ENCODE measurements around the gene CRYBA1.

Gene CRYBA1

DNA sequence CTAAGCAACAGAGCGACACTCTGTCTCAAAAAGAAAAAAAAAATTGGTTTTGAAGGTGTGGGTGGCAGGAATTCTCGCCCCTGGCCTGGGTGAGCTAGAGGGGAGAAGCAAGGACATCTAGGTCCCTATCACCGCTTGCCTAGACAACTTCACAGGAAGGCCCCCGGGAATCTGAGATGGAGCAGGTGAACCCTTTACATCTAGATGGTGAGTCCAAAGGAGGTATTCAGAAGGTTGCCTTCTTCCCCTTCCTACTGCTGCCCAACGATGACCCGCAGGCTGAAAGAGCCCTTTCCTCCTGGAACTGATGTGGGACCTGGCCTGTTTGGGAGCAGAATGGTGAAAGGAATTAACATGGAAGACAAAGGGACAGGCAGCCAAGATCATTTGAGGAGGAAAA, 1.3 kb upstream of the CRYBA1 start:
- TF ChIP-seq, protein P1, sequence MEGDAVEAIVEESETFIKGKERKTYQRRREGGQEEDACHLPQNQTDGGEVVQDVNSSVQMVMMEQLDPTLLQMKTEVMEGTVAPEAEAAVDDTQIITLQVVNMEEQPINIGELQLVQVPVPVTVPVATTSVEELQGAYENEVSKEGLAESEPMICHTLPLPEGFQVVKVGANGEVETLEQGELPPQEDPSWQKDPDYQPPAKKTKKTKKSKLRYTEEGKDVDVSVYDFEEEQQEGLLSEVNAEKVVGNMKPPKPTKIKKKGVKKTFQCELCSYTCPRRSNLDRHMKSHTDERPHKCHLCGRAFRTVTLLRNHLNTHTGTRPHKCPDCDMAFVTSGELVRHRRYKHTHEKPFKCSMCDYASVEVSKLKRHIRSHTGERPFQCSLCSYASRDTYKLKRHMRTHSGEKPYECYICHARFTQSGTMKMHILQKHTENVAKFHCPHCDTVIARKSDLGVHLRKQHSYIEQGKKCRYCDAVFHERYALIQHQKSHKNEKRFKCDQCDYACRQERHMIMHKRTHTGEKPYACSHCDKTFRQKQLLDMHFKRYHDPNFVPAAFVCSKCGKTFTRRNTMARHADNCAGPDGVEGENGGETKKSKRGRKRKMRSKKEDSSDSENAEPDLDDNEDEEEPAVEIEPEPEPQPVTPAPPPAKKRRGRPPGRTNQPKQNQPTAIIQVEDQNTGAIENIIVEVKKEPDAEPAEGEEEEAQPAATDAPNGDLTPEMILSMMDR (IDR thresholded peaks at IDR 0.05; ENCODE audit: low read depth, low read length, missing control alignments), result no peak
- DNase-seq (ENCODE audit: low read depth), result no peak
- no peak overlapping the region for H3K4me3 ChIP-seq (ENCODE audit: low read depth, low read length)

DNA sequence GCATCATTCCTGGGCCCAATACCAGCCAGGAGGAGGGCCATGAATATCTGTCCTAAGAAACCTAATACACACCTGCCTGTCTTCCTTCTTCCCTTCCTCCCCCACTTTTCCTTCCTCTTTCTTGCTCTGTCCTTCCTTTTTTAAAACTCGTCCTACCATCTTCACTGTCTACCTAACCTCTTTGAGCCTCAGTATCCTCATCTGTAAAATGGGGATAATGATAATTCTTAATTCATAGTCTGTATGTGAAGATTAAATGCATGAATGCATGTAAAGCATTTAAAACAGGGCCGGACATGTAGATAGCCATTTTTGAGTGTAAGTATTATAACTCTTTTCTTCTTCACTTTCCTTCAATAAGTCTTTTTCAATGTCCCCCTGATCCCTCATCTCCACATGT, 560 bp downstream of the CRYBA1 start:
- TF ChIP-seq, protein P1 (IDR thresholded peaks at IDR 0.05; ENCODE audit: low read depth, low read length, missing control alignments), result no peak
- no peak overlapping the region for H3K4me3 ChIP-seq (ENCODE audit: low read depth, low read length)
- DNase-seq (ENCODE audit: low read depth), result no peak

DNA sequence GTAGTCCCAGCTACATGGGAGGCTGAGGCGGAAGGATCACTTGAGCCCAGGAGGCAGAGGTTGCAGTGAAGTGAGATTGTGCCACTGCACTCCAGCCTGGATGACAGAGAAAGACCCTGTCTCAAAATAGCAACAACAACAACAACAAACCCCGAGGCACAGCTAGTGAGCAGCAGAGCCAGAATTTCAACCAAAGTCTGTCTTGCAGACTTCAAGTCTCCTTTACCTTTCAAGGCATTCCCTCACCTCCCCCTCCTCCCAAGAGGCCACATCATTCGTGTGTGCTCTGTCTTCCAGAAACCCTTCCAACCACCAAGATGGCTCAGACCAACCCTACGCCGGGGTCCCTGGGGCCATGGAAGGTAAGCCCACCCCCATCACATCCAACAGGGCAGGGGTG, 2.2 kb downstream of the CRYBA1 start:
- DNase-seq (ENCODE audit: low read depth), result no peak
- TF ChIP-seq, protein P1 (IDR thresholded peaks at IDR 0.05; ENCODE audit: low read depth, low read length, missing control alignments), result no peak
- H3K4me3 ChIP-seq (ENCODE audit: low read depth, low read length), result no peak overlapping the region

- no peak for DNase-seq (ENCODE audit: low read depth)
- TF ChIP-seq, protein P1 (IDR thresholded peaks at IDR 0.05; ENCODE audit: low read depth, low read length, missing control alignments), result no peak
- no peak overlapping the region for H3K4me3 ChIP-seq (ENCODE audit: low read depth, low read length)
Observed at GRCh38 chr17:29250666-29251065, 4.0 kb downstream of the CRYBA1 start.

DNA sequence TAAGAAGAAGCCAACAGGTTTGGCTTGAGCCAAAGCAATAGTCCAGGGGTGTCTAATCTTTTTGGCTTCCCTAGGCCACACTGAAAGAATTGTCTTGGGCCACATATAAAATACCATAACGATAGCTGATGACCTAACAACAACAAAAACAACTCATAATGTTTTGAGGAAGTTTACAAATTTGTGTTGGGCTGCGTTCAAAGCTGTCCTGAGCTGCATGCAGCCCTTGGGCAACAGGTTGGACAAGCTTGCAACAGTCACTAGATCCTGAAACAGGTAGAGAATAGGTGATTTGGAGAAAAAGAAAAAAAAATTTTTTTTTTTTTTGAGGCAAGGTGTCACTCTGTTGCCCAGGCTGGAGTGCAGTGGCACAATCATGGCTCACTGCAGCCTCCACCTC, 4.5 kb downstream of the CRYBA1 start:
- no peak overlapping the region for H3K4me3 ChIP-seq (ENCODE audit: low read depth, low read length)
- TF ChIP-seq, protein P1 (IDR thresholded peaks at IDR 0.05; ENCODE audit: low read depth, low read length, missing control alignments), result no peak
- no peak for DNase-seq (ENCODE audit: low read depth)

DNA sequence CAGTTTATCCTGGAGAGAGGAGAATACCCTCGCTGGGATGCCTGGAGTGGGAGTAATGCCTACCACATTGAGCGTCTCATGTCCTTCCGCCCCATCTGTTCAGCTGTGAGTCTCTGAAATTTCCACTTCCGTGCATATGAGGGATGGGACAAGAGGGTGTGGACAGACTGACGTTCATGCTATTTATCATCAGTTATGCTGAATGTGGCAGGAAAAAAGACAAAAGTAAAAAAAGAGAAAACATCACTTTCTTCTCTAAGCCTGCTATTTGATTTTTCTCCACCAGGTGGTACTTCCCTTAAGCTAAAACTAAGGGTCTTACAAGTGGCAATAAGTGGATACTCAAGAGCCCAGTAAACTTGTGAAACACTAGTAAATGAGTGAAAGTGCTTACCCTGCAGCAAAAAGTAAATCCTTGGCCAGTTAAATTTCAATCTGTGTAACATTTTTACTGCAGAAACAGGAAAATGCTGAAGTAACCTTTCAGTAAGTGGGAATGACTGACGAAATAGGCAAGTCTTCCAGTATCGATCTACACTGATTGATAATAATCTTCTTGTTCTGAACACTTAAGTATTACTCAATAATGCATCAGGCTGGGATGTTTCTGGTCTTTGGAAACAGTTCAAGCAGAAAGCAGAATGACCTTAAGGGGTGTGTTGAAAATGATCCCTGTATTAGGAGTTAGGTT, 5.6 kb downstream of the CRYBA1 start:
- TF ChIP-seq, protein P1 (IDR thresholded peaks at IDR 0.05; ENCODE audit: low read depth, low read length, missing control alignments), result peak; percentile 55
- H3K4me3 ChIP-seq (ENCODE audit: low read depth, low read length), result no peak overlapping the region
- DNase-seq (ENCODE audit: low read depth), result no peak

GRCh38 chr17:29253037-29253436, 6.4 kb downstream of the CRYBA1 start:
- DNase-seq (ENCODE audit: low read depth), result no peak
- no peak overlapping the region for H3K4me3 ChIP-seq (ENCODE audit: low read depth, low read length)
- TF ChIP-seq, protein P1 (IDR thresholded peaks at IDR 0.05; ENCODE audit: low read depth, low read length, missing control alignments), result no peak
